ENCODE results near the gene FOXC1.

The FOXC1 gene

GRCh38 chr6:1600063-1600763 is 9.5 kb upstream of the FOXC1 start:
- DNase-seq, result no peak

- DNase-seq, result no peak
These were observed 9.0 kb upstream of the FOXC1 start for GRCh38 chr6:1600764-1601157.

- no peak for DNase-seq
These were observed 8.3 kb upstream of the FOXC1 start for GRCh38 chr6:1601158-1602048.

- no peak for DNase-seq
These were observed 7.5 kb upstream of the FOXC1 start for GRCh38 chr6:1602049-1602713.

GRCh38 chr6:1603708-1604107 is 6.0 kb upstream of the FOXC1 start:
- no peak for DNase-seq

GRCh38 chr6:1604158-1605003 is 5.3 kb upstream of the FOXC1 start:
- no peak for DNase-seq

- DNase-seq, result no peak
These were observed 4.5 kb upstream of the FOXC1 start for GRCh38 chr6:1605004-1605892.

- DNase-seq, result no peak
These were observed 3.6 kb upstream of the FOXC1 start for GRCh38 chr6:1605893-1606779.

- no peak for DNase-seq
These were observed 2.8 kb upstream of the FOXC1 start for GRCh38 chr6:1606780-1607515.

- no peak for DNase-seq
These were observed 2.0 kb upstream of the FOXC1 start for GRCh38 chr6:1607516-1608221.

- DNase-seq, result no peak
These were observed 1.3 kb upstream of the FOXC1 start for GRCh38 chr6:1608222-1609040.

- no peak for DNase-seq
These were observed 571 bp upstream of the FOXC1 start for GRCh38 chr6:1609041-1609647.

GRCh38 chr6:1610497-1611321 is 994 bp downstream of the FOXC1 start:
- no peak for DNase-seq

- no peak for DNase-seq
These were observed 1.5 kb downstream of the FOXC1 start for GRCh38 chr6:1611322-1611571.

GRCh38 chr6:1611572-1612298 is 2.0 kb downstream of the FOXC1 start:
- no peak for DNase-seq

- no peak for DNase-seq
These were observed 2.7 kb downstream of the FOXC1 start for GRCh38 chr6:1612299-1612973.
